Measurements from ENCODE around the gene TBL1X. TPM values are rescaled to one million over a fixed set of nuclear protein-coding genes. Genes with fewer than 3 reads are reported as not detected.

Gene TBL1X
- total RNA-seq, 2 experiments from 2014 or later: 16.1 to 35.7 TPM

DNA sequence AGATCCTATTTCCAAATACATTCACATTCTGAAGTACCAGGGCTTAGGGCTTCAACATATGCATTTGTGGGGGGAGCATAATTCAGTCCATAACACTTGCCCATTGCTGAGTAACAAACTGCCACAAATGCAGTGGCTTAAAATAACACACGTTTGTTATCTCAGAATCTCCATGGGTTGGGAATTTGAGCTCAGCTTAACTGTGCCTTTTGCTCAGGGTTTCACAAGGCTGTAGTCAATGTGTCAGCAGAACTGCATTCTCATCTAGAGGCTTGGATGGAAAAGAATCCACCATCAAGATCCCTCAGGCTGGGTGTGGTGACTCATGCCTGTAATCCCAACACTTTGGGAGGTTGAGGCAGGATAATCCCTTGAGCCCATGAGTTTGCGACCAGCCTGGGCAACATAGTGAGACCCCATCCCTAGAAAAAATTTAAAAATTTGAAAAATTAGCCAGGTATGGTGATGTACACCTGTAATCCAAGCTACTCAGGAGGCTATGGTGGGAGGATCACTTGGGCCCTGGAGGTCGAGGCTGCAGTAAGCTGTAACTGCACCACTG lies 25.8 kb upstream of the TBL1X start:
- Histone ChIP-seq H3K9me3 (ENCODE audit: low read length) (no peaks in the 10 kb centered on the region), H3K79me2 (ENCODE audit: insufficient read depth, low read depth, low read length) (no peaks in the 10 kb centered on the region), H3K36me3 (ENCODE audit: insufficient read depth, low read length) (no peaks in the 10 kb centered on the region), H4K20me1 (ENCODE audit: insufficient read depth, low read length) (no peaks in the 10 kb centered on the region), H2AFZ (ENCODE audit: low read length) (no peak overlapping the region), H3K27ac (ENCODE audit: low read depth, low read length, poor library complexity, severe bottlenecking) (no peak overlapping the region), H3K4me3 (ENCODE audit: low read depth, low read length, poor library complexity, severe bottlenecking) (no peak overlapping the region), H3K9me2 (ENCODE audit: insufficient read depth, low read length) (no peaks in the 10 kb centered on the region), H3K4me2 (ENCODE audit: low read length) (no peak overlapping the region), H3K4me1 (ENCODE audit: insufficient read depth, low read length, poor library complexity, severe bottlenecking) (peaks cover 7% of the 10 kb centered on the region)
- BruUV-seq (replicated peaks): no TSS peak
- CTCF ChIA-PET (ENCODE audit: unreplicated experiment): no interaction called here
- no peak for TF ChIP-seq EZH2phosphoT487 (IDR thresholded peaks at IDR 0.05; ENCODE audit: borderline replicate concordance, low read depth, low read length)
- TF ChIP-seq, protein P1, sequence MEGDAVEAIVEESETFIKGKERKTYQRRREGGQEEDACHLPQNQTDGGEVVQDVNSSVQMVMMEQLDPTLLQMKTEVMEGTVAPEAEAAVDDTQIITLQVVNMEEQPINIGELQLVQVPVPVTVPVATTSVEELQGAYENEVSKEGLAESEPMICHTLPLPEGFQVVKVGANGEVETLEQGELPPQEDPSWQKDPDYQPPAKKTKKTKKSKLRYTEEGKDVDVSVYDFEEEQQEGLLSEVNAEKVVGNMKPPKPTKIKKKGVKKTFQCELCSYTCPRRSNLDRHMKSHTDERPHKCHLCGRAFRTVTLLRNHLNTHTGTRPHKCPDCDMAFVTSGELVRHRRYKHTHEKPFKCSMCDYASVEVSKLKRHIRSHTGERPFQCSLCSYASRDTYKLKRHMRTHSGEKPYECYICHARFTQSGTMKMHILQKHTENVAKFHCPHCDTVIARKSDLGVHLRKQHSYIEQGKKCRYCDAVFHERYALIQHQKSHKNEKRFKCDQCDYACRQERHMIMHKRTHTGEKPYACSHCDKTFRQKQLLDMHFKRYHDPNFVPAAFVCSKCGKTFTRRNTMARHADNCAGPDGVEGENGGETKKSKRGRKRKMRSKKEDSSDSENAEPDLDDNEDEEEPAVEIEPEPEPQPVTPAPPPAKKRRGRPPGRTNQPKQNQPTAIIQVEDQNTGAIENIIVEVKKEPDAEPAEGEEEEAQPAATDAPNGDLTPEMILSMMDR (conservative IDR thresholded peaks at IDR 0.05; ENCODE audit: low read length): no peak
- POLR2A ChIA-PET: no interaction called here
- no peak for DNase-seq (ENCODE audit: low spot score)
- intact Hi-C loops (cut with micrococcal nuclease; ENCODE audit: unreplicated experiment): no loop called here

DNA sequence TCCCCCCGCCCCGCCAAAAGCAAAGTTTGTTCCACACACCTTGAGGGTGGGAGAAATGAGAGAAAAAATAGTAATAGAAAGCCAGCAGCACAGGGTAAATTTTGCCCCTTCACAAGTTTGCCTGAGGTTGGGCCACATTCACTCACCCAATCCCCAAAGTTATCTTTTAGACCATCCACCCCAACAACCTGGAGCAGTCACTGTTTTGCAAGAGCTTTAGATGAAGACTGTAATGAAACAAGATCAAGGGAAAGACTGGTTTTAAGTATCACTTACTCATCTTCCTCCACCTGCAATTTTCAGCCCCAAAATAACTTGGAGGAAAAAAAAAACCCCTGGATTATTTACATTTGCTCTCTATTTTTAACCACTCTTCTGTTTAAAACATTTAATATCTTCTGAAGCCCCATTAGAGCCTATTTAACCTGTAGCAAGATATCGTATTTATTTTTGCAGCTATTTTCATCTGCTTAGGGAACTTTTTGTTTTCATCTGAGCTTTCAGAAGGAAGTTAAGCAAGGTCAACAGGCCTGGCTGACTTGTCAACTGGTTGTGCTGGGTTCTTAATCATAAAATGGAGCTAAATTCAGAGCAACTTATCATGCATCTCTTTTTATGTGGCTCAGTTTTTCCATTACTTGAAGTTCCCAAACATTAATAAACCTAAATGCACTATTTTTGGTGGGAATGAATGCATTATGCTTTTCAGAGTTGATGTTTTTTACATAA lies 24.6 kb upstream of the TBL1X start:
- TF ChIP-seq, protein P1 (conservative IDR thresholded peaks at IDR 0.05; ENCODE audit: low read length): no peak
- TF ChIP-seq EZH2phosphoT487 (IDR thresholded peaks at IDR 0.05; ENCODE audit: borderline replicate concordance, low read depth, low read length): no peak
- Histone ChIP-seq H3K4me3 (ENCODE audit: low read depth, low read length, poor library complexity, severe bottlenecking) (no peak overlapping the region), H3K79me2 (ENCODE audit: insufficient read depth, low read depth, low read length) (no peaks in the 10 kb centered on the region), H3K9me2 (ENCODE audit: insufficient read depth, low read length) (no peaks in the 10 kb centered on the region), H3K27ac (ENCODE audit: low read depth, low read length, poor library complexity, severe bottlenecking) (no peak overlapping the region), H3K36me3 (ENCODE audit: insufficient read depth, low read length) (no peaks in the 10 kb centered on the region), H3K4me1 (ENCODE audit: insufficient read depth, low read length, poor library complexity, severe bottlenecking) (peaks cover 7% of the 10 kb centered on the region), H3K9me3 (ENCODE audit: low read length) (no peaks in the 10 kb centered on the region), H3K4me2 (ENCODE audit: low read length) (0 out of 2 replicates have a peak overlapping the region, but pooled peaks have one; percentile 12), H4K20me1 (ENCODE audit: insufficient read depth, low read length) (no peaks in the 10 kb centered on the region), H2AFZ (ENCODE audit: low read length) (0 out of 2 replicates have a peak overlapping the region, but pooled peaks have one; percentile 25)
- DNase-seq (ENCODE audit: low spot score): no peak
- intact Hi-C loops (cut with micrococcal nuclease; ENCODE audit: unreplicated experiment): no loop called here
- BruUV-seq (replicated peaks): no TSS peak
- CTCF ChIA-PET (ENCODE audit: unreplicated experiment): no interaction called here
- POLR2A ChIA-PET: interaction anchor here (0.5 to 0.6 kb wide), 2 partner anchors 24 to 315 kb away, joined by 3 to 4 read pairs; no protein-coding TSS in a partner anchor

DNA sequence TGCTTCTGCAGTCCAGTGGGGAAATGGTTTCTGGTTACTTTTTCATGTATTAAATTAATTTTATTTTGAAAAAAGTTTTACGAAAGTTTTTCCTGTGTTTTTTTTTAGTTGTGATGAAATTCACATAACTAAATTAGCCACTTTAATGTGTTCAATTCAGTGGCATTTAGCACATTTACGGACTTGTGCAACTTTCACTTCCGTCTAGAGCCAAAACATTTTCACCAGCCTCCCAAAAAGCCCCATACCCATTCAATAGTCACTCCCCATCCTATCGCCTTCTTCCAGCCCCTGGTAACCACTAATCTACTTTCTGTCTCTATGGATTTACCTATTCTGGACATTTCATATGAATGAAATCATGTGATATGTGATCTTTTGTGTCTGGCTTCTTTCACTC lies 22.8 kb upstream of the TBL1X start:
- BruUV-seq (replicated peaks): no TSS peak
- CTCF ChIA-PET (ENCODE audit: unreplicated experiment): no interaction called here
- intact Hi-C loops (cut with micrococcal nuclease; ENCODE audit: unreplicated experiment): no loop called here

More for the DNA sequence above, 22.8 kb upstream of the TBL1X start:
- no peaks in the 10 kb centered on the region for H3K9me2 ChIP-seq (ENCODE audit: insufficient read depth, low read length)
- DNase-seq (ENCODE audit: low spot score): no peak
- TF ChIP-seq, protein P1 (conservative IDR thresholded peaks at IDR 0.05; ENCODE audit: low read length): no peak
- no peak for TF ChIP-seq EZH2phosphoT487 (IDR thresholded peaks at IDR 0.05; ENCODE audit: borderline replicate concordance, low read depth, low read length)
- H3K9me3 ChIP-seq (ENCODE audit: low read length): no peaks in the 10 kb centered on the region
- H3K4me1 ChIP-seq (ENCODE audit: insufficient read depth, low read length, poor library complexity, severe bottlenecking): peaks cover 7% of the 10 kb centered on the region
- POLR2A ChIA-PET: no interaction called here
- H3K4me3 ChIP-seq (ENCODE audit: low read depth, low read length, poor library complexity, severe bottlenecking): no peak overlapping the region
- no peaks in the 10 kb centered on the region for H3K36me3 ChIP-seq (ENCODE audit: insufficient read depth, low read length)
- no peaks in the 10 kb centered on the region for H3K79me2 ChIP-seq (ENCODE audit: insufficient read depth, low read depth, low read length)
- no peak overlapping the region; the same call in 1 of the 2 replicates for H2AFZ ChIP-seq (ENCODE audit: low read length)
- H4K20me1 ChIP-seq (ENCODE audit: insufficient read depth, low read length): no peaks in the 10 kb centered on the region
- no peak overlapping the region for H3K4me2 ChIP-seq (ENCODE audit: low read length)
- H3K27ac ChIP-seq (ENCODE audit: low read depth, low read length, poor library complexity, severe bottlenecking): no peak overlapping the region

Data from OCI-LY7 (cell line).